ENCODE data around the gene EIF5AL1.
A peak's percentile ranks its signal among the peaks of the same experiment; 100 is the strongest.

EIF5AL1 gene

GRCh38 chr10:79561257-79561656, 48.9 kb downstream of the EIF5AL1 start:
- DNase-seq = no peak

DNA sequence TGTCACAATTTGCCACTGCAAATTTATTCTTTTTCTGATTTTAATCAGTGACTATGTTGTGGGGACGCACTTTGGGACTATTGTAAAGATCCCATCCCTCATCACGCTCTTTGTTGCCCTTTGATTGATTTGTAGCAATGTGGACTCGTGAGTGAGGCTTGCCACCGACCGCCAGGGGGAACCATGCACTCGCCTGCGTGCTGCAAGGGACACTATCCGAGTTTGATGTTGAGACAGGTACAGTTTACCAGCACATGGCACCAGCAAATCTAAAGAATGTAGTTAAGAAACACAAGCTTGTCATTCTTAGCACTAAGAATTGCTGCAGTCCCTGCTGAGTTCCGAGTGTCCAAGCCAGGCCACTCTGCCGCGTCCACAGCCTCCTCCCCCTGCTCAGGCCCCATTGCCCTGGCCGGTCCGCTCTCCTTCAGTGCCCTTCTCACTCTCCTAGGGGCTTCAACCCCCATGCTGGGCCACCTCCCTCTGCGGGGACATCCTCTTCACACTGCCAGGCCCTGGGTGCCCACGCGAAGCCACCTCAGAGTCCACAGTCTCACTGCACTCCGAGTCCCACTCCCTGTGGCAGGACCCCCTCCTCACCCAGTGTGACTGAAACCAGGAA, 49.9 kb downstream of the EIF5AL1 start:
- DNase-seq = peak; percentile 55

- no peak for DNase-seq
Measured at GRCh38 chr10:79563426-79563825, 51.1 kb downstream of the EIF5AL1 start.
